Stimulated activated naive CD8-positive, alpha-beta T cell treated with anti-CD3 and anti-CD28 coated beads, Interleukin-15, amount 100 ng/mL, for 72 hours (primary cell): ENCODE results near the gene EFCAB11.
A peak's percentile ranks its signal among the peaks of the same experiment; 100 is the strongest.

Experiments used
- ATAC-seq: fragments of 150-1000 bp; cut with Tn5 transposase; 2 replicates; pipeline ENCODE4 v1.10.0; 2021; ENCODE audit warnings: mild to moderate bottlenecking, moderate library complexity
- DNase-seq, 2 donors: peaks; one replicate each; pipeline ENCODE4 v3.0.0; 2021 to 2022
- H3K27ac Mint-ChIP-seq, 2 donors: one replicate each; pipeline ENCODE4 v1.8.0; 2022; ENCODE audit warnings: mild to moderate bottlenecking in 2 of 2, mixed read lengths in 2 of 2, moderate library complexity in 2 of 2
- H3K27me3 Mint-ChIP-seq: one replicate; pipeline ENCODE4 v1.8.0; 2022; ENCODE audit warnings: mixed read lengths
- H3K4me1 Mint-ChIP-seq: one replicate; pipeline ENCODE4 v1.8.0; 2022; ENCODE audit warnings: mild to moderate bottlenecking, mixed read lengths
- H3K4me3 Mint-ChIP-seq, 2 donors: one replicate each; pipeline ENCODE4 v1.8.0; 2022; ENCODE audit warnings: mild to moderate bottlenecking in 2 of 2, mixed read lengths in 2 of 2, moderate library complexity in 1 of 2
- H3K9me3 Mint-ChIP-seq, 2 donors: one replicate each; pipeline ENCODE4 v1.8.0; 2022; ENCODE audit warnings: mixed read lengths in 2 of 2

Gene EFCAB11

GRCh38 chr14:89954070-89955021, at the start of gene EFCAB11:
EFCAB11 (minus strand) TSS chr14:89954730; CDS start chr14:89954660, 70 bp downstream.
- H3K9me3 Mint-ChIP-seq, result peaks cover 0 to 7% of the 10 kb centered on the region in 2 donors
- H3K27me3 Mint-ChIP-seq, result no peaks in the 10 kb centered on the region
- peak within 1 kb of the TSS; percentile 95 to 98 for H3K4me3 Mint-ChIP-seq
- H3K4me1 Mint-ChIP-seq, result peaks cover 43% of the 10 kb centered on the region
- peak within 1 kb of the TSS; percentile 90 to 97 for H3K27ac Mint-ChIP-seq
- DNase-seq, result peak; percentile 92 to 97
- peak; percentile 80 for ATAC-seq

DNA sequence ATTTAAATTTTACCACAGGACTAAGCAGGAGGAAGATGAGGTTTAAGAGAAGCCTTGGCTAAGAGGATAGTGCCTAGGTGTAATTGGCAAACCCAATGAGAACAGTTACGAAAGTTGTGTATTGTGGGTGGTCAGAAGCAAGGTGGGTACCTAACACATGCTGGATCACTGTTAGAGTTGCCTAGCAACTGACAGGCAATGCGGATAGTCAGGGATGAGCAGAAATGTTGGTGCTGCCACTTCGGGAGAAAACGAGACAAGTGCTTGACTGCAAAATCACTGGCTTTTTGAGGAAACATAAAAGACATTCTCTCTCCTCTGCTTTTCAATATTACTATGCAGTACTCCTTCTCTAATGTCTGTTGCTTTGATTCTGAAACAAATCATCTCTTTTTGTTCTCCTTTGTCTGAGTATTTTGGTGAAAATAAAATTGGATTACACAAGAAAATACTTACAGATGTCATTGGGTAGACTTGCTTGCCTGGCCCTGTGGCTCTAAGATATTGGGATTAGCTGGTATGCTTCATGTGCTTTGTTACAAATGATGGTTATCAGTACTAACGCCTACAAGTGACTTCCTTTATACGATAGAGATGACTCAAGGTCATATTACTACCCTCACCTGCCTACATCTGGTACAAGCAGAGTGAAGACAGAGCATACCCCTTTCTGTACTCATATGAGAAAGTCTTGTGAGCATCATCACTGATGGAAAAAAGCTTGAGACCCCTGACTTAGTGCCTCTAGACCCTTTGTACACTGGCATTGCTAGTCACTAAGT, 49.2 kb upstream of the EFCAB11 start:
- H3K9me3 Mint-ChIP-seq, result no peaks in the 10 kb centered on the region
- H3K27me3 Mint-ChIP-seq, result no peaks in the 10 kb centered on the region
- no peak overlapping the region for H3K4me3 Mint-ChIP-seq
- no peak for DNase-seq
- no peak for ATAC-seq
- H3K27ac Mint-ChIP-seq, result peak overlapping the region in 1 of 2 donors; percentile 42
- H3K4me1 Mint-ChIP-seq, result no peaks in the 10 kb centered on the region

- DNase-seq, result no peak
- no peak overlapping the region for H3K27ac Mint-ChIP-seq
- no peaks in the 10 kb centered on the region for H3K27me3 Mint-ChIP-seq
- H3K4me1 Mint-ChIP-seq, result no peaks in the 10 kb centered on the region
- H3K4me3 Mint-ChIP-seq, result no peak overlapping the region
- ATAC-seq, result no peak
- H3K9me3 Mint-ChIP-seq, result no peaks in the 10 kb centered on the region
Observed at GRCh38 chr14:90000935-90001334, 46.4 kb upstream of the EFCAB11 start.

DNA sequence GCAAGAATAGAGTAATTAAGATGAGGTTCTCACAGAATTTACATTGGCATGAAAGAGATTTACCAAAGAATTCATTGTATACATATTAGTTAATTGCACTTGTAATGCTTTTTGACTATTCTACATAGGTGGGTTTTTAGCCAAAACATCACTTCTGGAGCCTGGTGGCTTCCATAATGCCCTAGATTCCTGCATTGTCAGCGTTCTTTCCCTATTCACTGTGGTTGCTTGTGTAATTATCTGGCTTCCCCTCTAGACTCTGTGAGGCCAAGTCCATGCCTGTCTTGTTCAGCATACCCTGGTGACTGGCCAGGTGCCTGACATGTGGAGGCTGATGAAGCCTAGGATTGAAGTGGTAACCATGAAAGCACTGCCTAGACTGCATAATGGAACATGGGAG, 42.4 kb upstream of the EFCAB11 start:
- H3K4me3 Mint-ChIP-seq, result no peak overlapping the region
- DNase-seq, result no peak

DNA sequence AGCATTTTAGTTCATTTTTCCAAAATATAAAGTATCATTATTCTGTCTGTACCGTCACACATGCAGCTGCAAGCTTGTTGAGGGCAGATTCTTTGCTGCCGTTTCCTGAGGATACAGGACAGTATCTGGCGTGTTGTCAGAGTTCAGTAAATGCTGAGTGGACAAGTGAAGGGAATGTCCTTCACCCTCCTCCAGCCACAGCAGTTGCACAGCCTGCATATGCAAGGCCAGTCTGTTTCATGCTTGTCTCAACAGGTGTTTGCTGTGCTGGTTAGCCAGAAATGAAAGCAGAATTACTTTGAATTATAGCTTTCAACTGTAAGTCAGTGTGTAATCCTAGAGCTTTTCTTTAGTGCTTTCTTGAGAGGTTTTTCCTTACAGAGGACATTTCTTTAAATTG, 37.7 kb upstream of the EFCAB11 start:
- ATAC-seq (no peak), DNase-seq (no peak)
- Mint-ChIP-seq H3K4me1 (no peaks in the 10 kb centered on the region), H3K9me3 (no peaks in the 10 kb centered on the region), H3K4me3 (no peak overlapping the region), H3K27ac (no peak overlapping the region), H3K27me3 (no peaks in the 10 kb centered on the region)

More for the DNA sequence above, 42.4 kb upstream of the EFCAB11 start:
- Mint-ChIP-seq H3K27me3 (no peaks in the 10 kb centered on the region), H3K9me3 (no peaks in the 10 kb centered on the region), H3K4me1 (no peaks in the 10 kb centered on the region), H3K27ac (no peak overlapping the region)
- no peak for ATAC-seq

DNA sequence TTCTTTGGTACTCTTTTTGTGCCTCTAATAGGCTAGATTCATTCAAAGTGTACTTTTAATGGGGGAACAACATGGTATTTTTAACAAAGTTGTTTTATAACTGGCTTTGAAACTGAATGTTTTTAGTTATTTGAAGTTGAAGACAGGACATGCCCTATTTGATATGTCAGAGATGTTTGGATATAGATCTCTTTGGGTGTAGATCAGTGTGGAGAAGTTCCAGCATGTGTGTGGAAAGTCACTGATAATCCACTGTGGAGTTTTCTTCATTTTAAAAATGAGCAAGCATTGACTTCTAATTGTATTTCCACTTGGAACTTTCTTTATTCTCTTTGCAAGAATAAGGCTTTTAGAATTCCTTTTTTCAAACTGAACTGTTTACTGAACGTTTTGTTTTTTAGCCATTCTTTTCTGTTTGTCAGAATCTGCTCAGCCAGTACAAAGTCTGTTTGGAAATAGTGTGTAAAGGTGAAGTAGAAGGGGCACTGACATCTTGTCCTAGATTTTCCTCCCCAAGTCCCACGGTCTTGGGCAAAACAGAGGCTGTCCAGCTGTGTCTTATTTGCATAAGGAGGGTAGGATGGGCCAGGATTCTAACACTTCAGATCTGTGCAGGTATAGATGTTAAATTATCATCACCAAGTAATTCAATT, 36.2 kb upstream of the EFCAB11 start:
- no peak overlapping the region for H3K27ac Mint-ChIP-seq
- H3K4me1 Mint-ChIP-seq, result no peaks in the 10 kb centered on the region
- H3K27me3 Mint-ChIP-seq, result no peaks in the 10 kb centered on the region
- no peaks in the 10 kb centered on the region for H3K9me3 Mint-ChIP-seq
- ATAC-seq (no peak), DNase-seq (no peak)
- no peak overlapping the region for H3K4me3 Mint-ChIP-seq

- Mint-ChIP-seq H3K27me3 (no peaks in the 10 kb centered on the region), H3K4me3 (no peak overlapping the region), H3K27ac (no peak overlapping the region), H3K9me3 (no peaks in the 10 kb centered on the region), H3K4me1 (no peaks in the 10 kb centered on the region)
- DNase-seq, result no peak
- ATAC-seq, result no peak
Observed at GRCh38 chr14:89990218-89990617, 35.7 kb upstream of the EFCAB11 start.

DNA sequence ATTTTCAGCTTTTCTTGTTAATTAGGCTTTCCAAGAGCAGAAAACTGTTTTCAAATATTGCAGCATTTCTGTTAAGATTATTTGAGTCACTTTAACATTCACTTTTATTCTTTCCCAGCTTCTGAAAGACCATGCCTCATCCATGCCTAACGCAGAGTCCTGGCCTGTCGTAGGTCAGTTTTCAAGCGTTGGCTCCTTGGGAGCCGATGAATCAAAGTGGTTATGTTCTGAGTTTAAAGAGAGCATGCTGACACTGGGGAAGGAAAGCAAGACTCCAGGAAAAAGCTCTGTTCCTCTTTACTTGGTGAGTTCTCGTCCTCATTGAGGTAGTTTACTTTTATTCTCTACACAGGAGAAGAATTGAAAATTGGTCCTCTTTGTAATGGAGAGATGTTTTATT, 34.3 kb upstream of the EFCAB11 start:
- DNase-seq (no peak), ATAC-seq (no peak)
- no peak overlapping the region for H3K4me3 Mint-ChIP-seq
- no peak overlapping the region for H3K27ac Mint-ChIP-seq
- no peaks in the 10 kb centered on the region for H3K4me1 Mint-ChIP-seq
- no peaks in the 10 kb centered on the region for H3K27me3 Mint-ChIP-seq
- no peaks in the 10 kb centered on the region for H3K9me3 Mint-ChIP-seq

DNA sequence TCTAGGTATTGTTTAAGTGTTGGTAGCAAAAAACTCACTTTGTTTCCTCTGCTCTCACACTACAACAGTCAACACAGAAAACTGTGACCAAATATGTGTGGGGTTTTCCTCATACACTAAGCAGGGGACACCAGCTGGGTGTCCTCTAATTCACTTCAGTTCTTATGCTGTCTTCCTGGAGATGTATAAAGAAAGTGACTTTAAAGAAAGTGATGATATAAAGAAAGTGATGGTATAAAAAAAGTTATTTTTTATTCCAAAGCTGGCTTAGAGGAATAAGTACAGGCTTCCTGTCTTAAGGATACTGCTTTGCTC, 32.6 kb upstream of the EFCAB11 start:
- no peak for DNase-seq
- no peaks in the 10 kb centered on the region for H3K27me3 Mint-ChIP-seq
- no peak for ATAC-seq
- H3K4me3 Mint-ChIP-seq, result no peak overlapping the region
- no peaks in the 10 kb centered on the region for H3K4me1 Mint-ChIP-seq
- no peaks in the 10 kb centered on the region for H3K9me3 Mint-ChIP-seq
- no peak overlapping the region for H3K27ac Mint-ChIP-seq

- ATAC-seq (no peak), DNase-seq (no peak)
- Mint-ChIP-seq H3K27me3 (no peaks in the 10 kb centered on the region), H3K4me1 (no peaks in the 10 kb centered on the region), H3K9me3 (no peaks in the 10 kb centered on the region), H3K4me3 (no peak overlapping the region), H3K27ac (no peak overlapping the region)
Observed at GRCh38 chr14:89986462-89987160, 32.1 kb upstream of the EFCAB11 start.

- peak overlapping the region in 1 of 2 donors; percentile 56 for H3K27ac Mint-ChIP-seq
- H3K27me3 Mint-ChIP-seq, result no peaks in the 10 kb centered on the region
- H3K9me3 Mint-ChIP-seq, result no peaks in the 10 kb centered on the region
- DNase-seq, result no peak
- no peak for ATAC-seq
- H3K4me3 Mint-ChIP-seq, result no peak overlapping the region
- H3K4me1 Mint-ChIP-seq, result no peaks in the 10 kb centered on the region
Observed at GRCh38 chr14:89983375-89983774, 28.8 kb upstream of the EFCAB11 start.

- Mint-ChIP-seq H3K9me3 (no peaks in the 10 kb centered on the region), H3K27ac (no peak overlapping the region), H3K4me1 (no peaks in the 10 kb centered on the region), H3K27me3 (no peaks in the 10 kb centered on the region), H3K4me3 (no peak overlapping the region)
- no peak for DNase-seq
- ATAC-seq, result no peak
Observed at GRCh38 chr14:89978656-89979055, 24.1 kb upstream of the EFCAB11 start.

DNA sequence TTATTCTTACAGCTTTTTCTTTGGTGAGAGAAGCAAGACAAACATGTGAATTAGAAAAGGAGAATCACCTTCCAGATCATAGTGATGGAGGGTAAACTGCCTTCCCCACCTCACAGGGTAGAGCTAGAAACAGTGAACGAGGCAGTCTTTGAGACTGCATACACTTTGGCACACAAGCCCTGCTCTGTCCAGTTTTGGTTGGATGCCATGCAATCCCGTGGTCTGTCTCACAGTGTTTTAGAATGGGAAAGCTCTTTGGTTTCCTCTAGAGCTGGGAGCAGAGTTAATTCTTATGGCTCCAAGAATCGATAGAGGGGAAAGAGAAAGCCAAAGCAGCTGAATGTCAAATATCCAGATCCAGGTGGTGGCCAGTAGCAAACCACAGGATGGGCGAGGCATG, 23.1 kb upstream of the EFCAB11 start:
- DNase-seq (no peak), ATAC-seq (no peak)
- Mint-ChIP-seq H3K4me1 (no peaks in the 10 kb centered on the region), H3K27me3 (no peaks in the 10 kb centered on the region), H3K4me3 (no peak overlapping the region), H3K27ac (no peak overlapping the region), H3K9me3 (no peaks in the 10 kb centered on the region)

- DNase-seq, result peak; percentile 20 to 29
Observed at GRCh38 chr14:89973234-89973823, 18.8 kb upstream of the EFCAB11 start.

GRCh38 chr14:89965839-89966238, 11.3 kb upstream of the EFCAB11 start:
- no peak overlapping the region for H3K4me3 Mint-ChIP-seq
- H3K27ac Mint-ChIP-seq, result peak overlapping the region in 1 of 2 donors; percentile 7
- ATAC-seq (no peak), DNase-seq (no peak)
- H3K27me3 Mint-ChIP-seq, result no peaks in the 10 kb centered on the region
- H3K9me3 Mint-ChIP-seq, result no peaks in the 10 kb centered on the region
- H3K4me1 Mint-ChIP-seq, result peaks cover 55% of the 10 kb centered on the region

More at GRCh38 chr14:89973234-89973823, 18.8 kb upstream of the EFCAB11 start:
- no peak for ATAC-seq
- H3K27ac Mint-ChIP-seq, result peak overlapping the region in 1 of 2 donors; percentile 74
- peaks cover 17% of the 10 kb centered on the region for H3K4me1 Mint-ChIP-seq
- no peak overlapping the region for H3K4me3 Mint-ChIP-seq
- H3K27me3 Mint-ChIP-seq, result no peaks in the 10 kb centered on the region
- H3K9me3 Mint-ChIP-seq, result no peaks in the 10 kb centered on the region
